IMR-90 (cell line): ENCODE results near the gene OR4P4.

ENCODE experiments used
- CHD1 ChIP-seq: IDR thresholded peaks from 2 replicates; pipeline ENCODE4 v1.6.1; 2012; ENCODE audit warnings: low read depth, low read length, improper control_type of control experiment
- CTCF ChIP-seq: conservative IDR thresholded peaks from 2 replicates; pipeline ENCODE4 v1.5.1; 2012; ENCODE audit warnings: mild to moderate bottlenecking, low read depth, low read length, improper control_type of control experiment
- MAFK ChIP-seq: IDR thresholded peaks from 2 replicates; pipeline ENCODE4 v1.6.1; 2012; ENCODE audit warnings: low read depth, low read length, improper control_type of control experiment
- MAZ ChIP-seq: IDR thresholded peaks from 2 replicates; pipeline ENCODE4 v1.6.1; 2012; ENCODE audit warnings: low read depth, mild to moderate bottlenecking, low read length, improper control_type of control experiment, moderate library complexity, borderline replicate concordance
- MXI1 ChIP-seq: IDR thresholded peaks from 2 replicates; pipeline ENCODE4 v1.6.1; 2012; ENCODE audit warnings: low read depth, mild to moderate bottlenecking, low read length, moderate library complexity, borderline replicate concordance
- POLR2A ChIP-seq: IDR thresholded peaks from 2 replicates; pipeline ENCODE4 v1.6.1; 2012; ENCODE audit warnings: mild to moderate bottlenecking, low read depth, low read length
- RAD21 ChIP-seq: IDR thresholded peaks from 2 replicates; pipeline ENCODE4 v1.6.1; 2012; ENCODE audit warnings: low read length, improper control_type of control experiment
- USF2 ChIP-seq: fragments of 150-350 bp; IDR thresholded peaks from 2 replicates; pipeline ENCODE4 v1.6.1; 2017; ENCODE audit warnings: mild to moderate bottlenecking, antibody characterized with exemption, low read length, low read depth

GRCh38 chr11:55661901-55662300, 27.0 kb downstream of the OR4P4 start, which contains the start of gene OR4C6:
- TF ChIP-seq CTCF (no peak), POLR2A (no peak), USF2 (no peak), RAD21 (no peak), MAFK (no peak), MXI1 (no peak), CHD1 (no peak), MAZ (no peak)
